ENCODE data around the gene ACBD3. TPM values are rescaled to one million over a fixed set of nuclear protein-coding genes. Genes with fewer than 3 reads are reported as not detected.

Gene ACBD3
- total RNA-seq, 2 experiments from 2014 or later: 21.0 to 22.6 TPM

- Mint-ChIP-seq H3K27me3 (peaks cover 3% of the 10 kb centered on the region), H3K4me1 (peaks cover 8% of the 10 kb centered on the region), H3K4me3 (peak overlapping the region; percentile 71), H3K9me3 (no peaks in the 10 kb centered on the region), H3K27ac (peak overlapping the region; percentile 67), H3K36me3 (no peaks in the 10 kb centered on the region)
- DNase-seq (peak; percentile 79), ATAC-seq (ENCODE audit: low read depth) (peak; percentile 76)
- POLR2A ChIA-PET: interaction anchor here (0.6 to 3.7 kb wide), 13 partner anchors 9 to 682 kb away, joined by 3 to 36 read pairs (median 4); partner anchors contain the start of genes H3-3A, LBR, LIN9 and SDE2
Observed at GRCh38 chr1:226110249-226111097, 76.1 kb downstream of the ACBD3 start.

DNA sequence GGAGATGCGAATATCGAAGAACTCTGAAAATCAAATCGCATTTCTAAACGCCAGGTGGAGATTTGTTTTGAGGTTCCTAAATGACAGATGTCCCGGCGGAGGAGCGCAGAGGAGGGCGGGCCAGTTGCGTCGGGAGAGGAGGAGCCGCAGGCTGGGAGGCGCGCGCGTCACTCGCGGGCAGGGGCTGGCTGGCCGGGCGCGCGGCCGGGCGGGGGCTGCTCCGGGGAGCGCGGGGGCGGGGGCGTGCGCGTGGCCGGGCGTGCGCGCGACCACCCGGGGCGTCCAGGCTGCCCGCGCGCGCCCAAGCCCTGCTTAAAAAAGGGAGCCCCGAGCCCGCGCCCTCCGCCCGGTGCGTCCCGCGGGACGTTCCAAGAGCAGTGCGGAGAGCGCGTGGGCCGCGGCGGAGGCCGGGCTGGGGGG lies 76.7 kb downstream of the ACBD3 start:
- POLR2A ChIA-PET: interaction anchor here (0.6 to 3.7 kb wide), 10 partner anchors 11 to 681 kb away, joined by 3 to 36 read pairs (median 6); partner anchors contain the start of genes H3-3A, LBR, LIN9 and SDE2
- Mint-ChIP-seq H3K36me3 (no peaks in the 10 kb centered on the region), H3K4me1 (peaks cover 8% of the 10 kb centered on the region), H3K4me3 (peak overlapping the region; percentile 88), H3K27me3 (peaks cover 3% of the 10 kb centered on the region), H3K9me3 (no peaks in the 10 kb centered on the region), H3K27ac (peak overlapping the region; percentile 89)
- DNase-seq (peak; percentile 86), ATAC-seq (ENCODE audit: low read depth) (peak; percentile 82)

GRCh38 chr1:226108935-226109828 lies 77.4 kb downstream of the ACBD3 start:
- Mint-ChIP-seq H3K9me3 (no peaks in the 10 kb centered on the region), H3K4me1 (peaks cover 8% of the 10 kb centered on the region), H3K4me3 (peak overlapping the region; percentile 88), H3K36me3 (no peaks in the 10 kb centered on the region), H3K27me3 (peaks cover 3% of the 10 kb centered on the region), H3K27ac (peak overlapping the region; percentile 89)
- ATAC-seq (ENCODE audit: low read depth) (no peak), DNase-seq (no peak)
- POLR2A ChIA-PET: interaction anchor here (0.6 to 3.7 kb wide), 7 partner anchors 12 to 200 kb away, joined by 3 to 36 read pairs (median 4); partner anchors contain the start of genes H3-3A and LIN9

GRCh38 chr1:226107471-226108460 lies 78.8 kb downstream of the ACBD3 start:
- POLR2A ChIA-PET: interaction anchor here (0.6 to 1.2 kb wide), 3 partner anchors 45 to 625 kb away, joined by 3 to 4 read pairs (median 3); partner anchors contain the start of gene H3-3A
- DNase-seq (no peak), ATAC-seq (ENCODE audit: low read depth) (no peak)
- peak overlapping the region; percentile 19 for H3K27ac Mint-ChIP-seq
- no peaks in the 10 kb centered on the region for H3K36me3 Mint-ChIP-seq
- peaks cover 8% of the 10 kb centered on the region for H3K4me1 Mint-ChIP-seq
- H3K9me3 Mint-ChIP-seq: no peaks in the 10 kb centered on the region
- H3K4me3 Mint-ChIP-seq: no peak overlapping the region
- peaks cover 3% of the 10 kb centered on the region for H3K27me3 Mint-ChIP-seq

- POLR2A ChIA-PET: interaction anchor here (1.8 kb wide), 1 partner anchor 22 kb away, joined by 4 read pairs; no protein-coding TSS in a partner anchor
- Mint-ChIP-seq H3K4me3 (no peak overlapping the region), H3K9me3 (no peaks in the 10 kb centered on the region), H3K36me3 (no peaks in the 10 kb centered on the region), H3K4me1 (peaks cover 15% of the 10 kb centered on the region), H3K27me3 (peaks cover 12% of the 10 kb centered on the region), H3K27ac (no peak overlapping the region)
- DNase-seq (no peak), ATAC-seq (ENCODE audit: low read depth) (no peak)
Observed at GRCh38 chr1:226104671-226105121, 81.8 kb downstream of the ACBD3 start.

DNA sequence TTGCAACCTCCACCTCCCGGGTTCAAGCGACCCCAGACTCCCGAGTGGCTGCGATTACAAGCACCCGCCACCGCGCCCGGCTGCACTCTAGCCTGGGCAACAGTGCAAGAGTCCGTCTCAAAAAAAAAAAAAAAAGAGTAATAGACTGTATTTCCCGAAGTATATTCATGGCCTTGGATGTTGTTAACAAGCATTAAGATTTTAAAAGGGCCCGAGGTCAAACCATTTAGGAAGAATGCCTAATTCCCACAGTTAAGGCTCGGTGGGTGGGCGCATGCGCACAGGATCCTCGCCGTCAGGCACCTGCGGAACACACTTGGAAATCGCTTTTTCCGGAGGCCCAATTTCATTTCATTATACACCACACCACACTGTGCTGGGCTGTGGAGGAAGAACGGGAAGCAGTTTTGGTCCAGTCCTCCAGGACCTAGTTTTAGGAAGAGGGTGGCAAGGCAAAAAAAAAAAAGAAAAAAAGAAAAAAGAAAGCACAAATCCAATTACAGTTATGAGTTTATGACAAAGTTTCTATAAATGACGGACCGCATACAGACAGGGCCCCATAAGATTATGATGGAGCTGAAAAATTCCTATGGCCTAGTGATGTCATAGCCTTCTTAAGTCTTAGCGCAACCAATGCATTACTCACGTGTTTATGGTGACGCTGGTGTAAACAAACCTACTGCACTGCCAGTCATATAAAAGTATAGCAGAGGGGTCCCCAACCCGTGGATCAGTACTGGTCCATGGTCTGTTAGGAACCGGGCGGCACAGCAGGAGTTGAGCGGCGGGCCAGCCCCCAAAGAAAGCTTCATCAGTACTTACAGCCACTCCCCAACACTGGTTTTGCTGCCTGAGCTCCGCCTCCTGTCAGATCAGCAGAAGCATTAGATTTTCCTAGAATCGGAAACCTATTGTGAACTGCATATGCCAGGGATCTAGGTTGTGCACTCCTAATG lies 85.8 kb downstream of the ACBD3 start:
- peaks cover 13% of the 10 kb centered on the region for H3K4me1 Mint-ChIP-seq
- H3K27me3 Mint-ChIP-seq: peaks cover 17% of the 10 kb centered on the region
- no peaks in the 10 kb centered on the region for H3K36me3 Mint-ChIP-seq
- peak; percentile 56 for ATAC-seq (ENCODE audit: low read depth)
- peak overlapping the region; percentile 81 for H3K4me3 Mint-ChIP-seq
- peak; percentile 50 for DNase-seq
- H3K27ac Mint-ChIP-seq: no peak overlapping the region
- POLR2A ChIA-PET: interaction anchor here (0.7 to 1.9 kb wide), 5 partner anchors 10 to 579 kb away, joined by 3 to 5 read pairs (median 3); partner anchors contain the start of gene H3-3A
- H3K9me3 Mint-ChIP-seq: no peaks in the 10 kb centered on the region

DNA sequence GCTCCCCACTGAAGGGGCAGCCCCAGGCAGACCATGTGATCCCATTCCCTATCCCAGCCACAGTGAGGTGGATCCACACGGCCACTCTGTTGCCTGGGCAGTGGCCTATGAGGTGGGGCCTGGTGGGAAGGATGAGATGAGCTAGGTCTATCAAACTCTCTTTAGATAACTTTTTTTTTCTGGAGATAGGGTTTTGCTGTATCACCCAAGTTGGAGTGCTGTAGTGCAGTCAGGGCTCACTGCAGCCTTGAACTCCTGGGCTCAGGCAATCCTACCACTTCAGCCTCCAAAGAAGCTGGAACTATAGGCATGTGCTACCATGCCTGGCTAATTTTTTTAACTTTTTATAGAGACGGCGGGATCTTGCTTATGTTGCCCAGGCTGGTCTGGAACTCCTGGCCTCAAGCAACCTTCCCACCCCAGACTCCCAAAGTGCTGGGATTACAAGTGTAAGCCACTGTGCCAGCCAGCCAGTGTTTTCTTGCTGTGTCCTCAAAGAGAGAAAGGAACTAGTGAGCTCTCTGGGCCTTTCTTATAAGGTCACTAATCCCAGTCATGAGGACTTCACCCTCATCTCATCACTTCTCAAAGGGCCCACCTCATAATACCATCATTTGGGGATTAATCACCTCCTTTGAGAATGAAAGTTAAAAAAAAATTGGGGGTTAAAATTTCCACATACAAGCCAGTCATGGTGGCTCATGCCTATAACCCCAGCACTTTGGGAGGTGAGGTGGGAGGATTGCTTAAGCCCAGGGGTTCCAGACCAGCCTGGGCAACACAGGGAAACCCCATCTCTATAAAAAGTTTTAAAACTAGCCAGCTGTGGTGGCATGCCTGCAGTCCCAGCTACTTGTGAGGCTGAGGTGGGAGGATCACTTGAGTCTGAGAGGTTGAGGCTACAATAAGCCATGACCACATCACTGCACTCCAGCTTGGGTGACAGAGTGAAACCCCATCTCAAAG lies 87.4 kb downstream of the ACBD3 start:
- Mint-ChIP-seq H3K27ac (no peak overlapping the region), H3K4me3 (no peak overlapping the region), H3K4me1 (peaks cover 13% of the 10 kb centered on the region), H3K36me3 (no peaks in the 10 kb centered on the region), H3K27me3 (peaks cover 24% of the 10 kb centered on the region), H3K9me3 (no peaks in the 10 kb centered on the region)
- ATAC-seq (ENCODE audit: low read depth) (no peak), DNase-seq (no peak)
- POLR2A ChIA-PET: no interaction called here

DNA sequence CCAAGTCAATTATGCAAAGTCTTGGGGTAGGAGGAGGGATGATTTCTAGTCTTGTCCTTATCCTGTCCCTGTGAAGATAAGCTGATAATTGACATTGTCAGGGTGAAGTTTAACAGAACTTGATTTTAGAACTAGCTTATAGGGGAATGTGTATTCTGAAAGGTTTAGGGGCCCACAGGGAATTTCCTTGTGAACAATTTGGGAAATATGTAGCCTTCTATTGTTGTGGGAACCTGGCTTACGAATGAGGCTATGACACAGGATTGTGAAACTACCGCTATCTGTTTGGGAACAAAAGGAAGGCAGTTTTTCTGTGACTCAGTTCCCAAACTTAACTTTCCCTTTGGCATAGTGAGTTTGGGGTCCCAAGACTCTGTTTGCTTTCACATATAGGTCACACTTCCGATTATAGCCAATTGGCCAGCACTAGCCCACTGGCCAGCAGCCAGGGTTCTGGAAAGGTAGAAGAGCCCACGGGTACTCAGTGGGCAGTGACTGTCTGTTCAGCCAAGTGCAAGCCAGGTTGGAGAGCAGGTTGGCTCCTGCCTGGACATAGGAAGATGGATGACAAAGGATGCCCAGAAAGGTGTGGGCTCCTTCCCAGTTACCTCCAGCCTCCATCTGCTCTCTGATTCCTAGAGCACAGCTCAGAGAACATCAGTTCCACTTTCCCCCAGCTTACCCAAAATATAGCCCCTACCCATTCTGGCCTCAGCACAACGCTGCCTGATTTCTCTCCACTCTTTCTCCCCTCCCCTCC lies 88.5 kb downstream of the ACBD3 start:
- no peaks in the 10 kb centered on the region for H3K36me3 Mint-ChIP-seq
- H3K9me3 Mint-ChIP-seq: no peaks in the 10 kb centered on the region
- peaks cover 24% of the 10 kb centered on the region for H3K27me3 Mint-ChIP-seq
- DNase-seq: no peak
- peaks cover 13% of the 10 kb centered on the region for H3K4me1 Mint-ChIP-seq
- POLR2A ChIA-PET: interaction anchor here (0.5 to 0.6 kb wide), 2 partner anchors 18 to 51 kb away, joined by 3 read pairs; no protein-coding TSS in a partner anchor
- ATAC-seq (ENCODE audit: low read depth): no peak
- H3K4me3 Mint-ChIP-seq: no peak overlapping the region
- H3K27ac Mint-ChIP-seq: no peak overlapping the region

DNA sequence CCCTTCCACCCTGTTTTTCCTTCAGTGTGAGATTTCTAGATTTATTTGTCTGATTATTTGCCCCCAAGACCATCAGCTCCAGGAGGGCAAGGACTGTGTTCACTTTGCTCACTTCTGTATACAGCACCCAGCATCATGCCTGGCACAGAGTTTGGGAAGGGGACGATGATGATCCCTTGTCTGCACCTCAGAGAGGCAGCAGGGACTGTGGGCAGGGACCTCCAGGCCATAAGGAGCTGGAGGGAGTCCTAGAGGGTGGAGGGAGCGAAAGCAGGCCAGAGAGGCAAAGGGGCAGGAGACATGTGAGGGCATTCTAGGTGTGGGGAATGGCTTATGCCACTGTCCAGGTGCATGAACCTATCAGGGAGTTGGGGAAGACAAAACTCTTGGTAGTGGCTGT lies 91.3 kb downstream of the ACBD3 start:
- Mint-ChIP-seq H3K9me3 (no peaks in the 10 kb centered on the region), H3K36me3 (no peaks in the 10 kb centered on the region), H3K27me3 (peaks cover 26% of the 10 kb centered on the region), H3K4me1 (peaks cover 6% of the 10 kb centered on the region), H3K4me3 (no peak overlapping the region), H3K27ac (no peak overlapping the region)
- POLR2A ChIA-PET: interaction anchor here (0.6 kb wide), 1 partner anchor 789 kb away, joined by 4 read pairs; no protein-coding TSS in a partner anchor
- ATAC-seq (ENCODE audit: low read depth): no peak
- DNase-seq: no peak

Measured in activated naive CD8-positive, alpha-beta T cell treated with anti-CD3 and anti-CD28 coated beads, Interleukin-2, amount 10 ng/mL, durations not matched to agents 7 days and 5 days (primary cell).